Left lung (tissue), 10 donors: ENCODE results near the gene GVQW3. TPM values are rescaled to one million over a fixed set of nuclear protein-coding genes. Genes with fewer than 3 reads are reported as not detected.
A peak's percentile ranks its signal among the peaks of the same experiment; 100 is the strongest.

Experiments
- ATAC-seq: fragments of 200-7000 bp; cut with Tn5 transposase; one replicate; pipeline ENCODE4 v1.9.1; 2020; ENCODE audit warnings: moderate library complexity
- DNase-seq, 4 donors: peaks; one replicate each; pipeline ENCODE4 v3.0.0-alpha.2; 2013 to 2020
- H3K27ac ChIP-seq, 2 donors: fragments of 200-600 bp; sonication (generic) in 1 of 2; one replicate each; pipeline versions ENCODE4 v1.5.0 to v1.8.0; 2020 to 2021
- H3K27me3 ChIP-seq, 2 donors: fragments of 200-600 bp; sonication (generic) in 1 of 2; one replicate each; pipeline versions ENCODE4 v1.5.0 to v1.8.0; 2020 to 2021
- H3K36me3 ChIP-seq, 2 donors: fragments of 200-600 bp; sonication (generic) in 1 of 2; one replicate each; pipeline versions ENCODE4 v1.5.0 to v1.8.0; 2020 to 2021
- H3K4me1 ChIP-seq, 2 donors: fragments of 200-600 bp; one replicate each; pipeline ENCODE4 v1.8.0; 2021
- H3K4me3 ChIP-seq, 2 donors: fragments of 200-600 bp; sonication (generic) in 1 of 2; one replicate each; pipeline versions ENCODE4 v1.5.0 to v1.8.0; 2020 to 2021; ENCODE audit warnings: mild to moderate bottlenecking in 1 of 2
- H3K9me3 ChIP-seq, 2 donors: fragments of 200-600 bp; sonication (generic) in 1 of 2; one replicate each; pipeline versions ENCODE4 v1.5.0 to v1.8.0; 2020 to 2021
- intact Hi-C, 2 donors: fragments of 100-400 bp; cut with DNase I; formaldehyde crosslinking; loops; one replicate each; pipeline versions ENCODE4 v1.11.2 to v1.14.2; 2022
- polyA plus RNA-seq, 6 donors: library from polyadenylated mRNA; unstranded; fragments of 120-200 nt; gene quantifications; one replicate each; pipeline ENCODE4 v1.2.1, GENCODE V29; 2013; ENCODE audit not compliant: insufficient read length in 6 of 6
- total RNA-seq, 2 donors: library from RNA; stranded (reverse); fragmentation: NEBNext Ultra II Directional; extraction: Animal tissue kit (Norgen Biotek cat#: 25700); gene quantifications; one replicate each; pipeline ENCODE4 v1.2.1, GENCODE V29; 2021
- TF ChIP-seq, protein P1 (sequence below), 2 donors: fragments of 200-600 bp; sonication (generic) in 1 of 2; IDR thresholded peaks; one replicate each; pipeline versions ENCODE4 v1.5.0 to v1.8.0; 2021; ENCODE audit warnings: antibody characterized with exemption in 2 of 2
- donor health status: DM: no; HTN: yes; CAD: no.
- donor health status: DM: no; HTN: no; CAD: no.

GVQW3 gene
- total and polyA plus RNA-seq, 8 donors: 1.4 to 24.3 (median 21.3) TPM

DNA sequence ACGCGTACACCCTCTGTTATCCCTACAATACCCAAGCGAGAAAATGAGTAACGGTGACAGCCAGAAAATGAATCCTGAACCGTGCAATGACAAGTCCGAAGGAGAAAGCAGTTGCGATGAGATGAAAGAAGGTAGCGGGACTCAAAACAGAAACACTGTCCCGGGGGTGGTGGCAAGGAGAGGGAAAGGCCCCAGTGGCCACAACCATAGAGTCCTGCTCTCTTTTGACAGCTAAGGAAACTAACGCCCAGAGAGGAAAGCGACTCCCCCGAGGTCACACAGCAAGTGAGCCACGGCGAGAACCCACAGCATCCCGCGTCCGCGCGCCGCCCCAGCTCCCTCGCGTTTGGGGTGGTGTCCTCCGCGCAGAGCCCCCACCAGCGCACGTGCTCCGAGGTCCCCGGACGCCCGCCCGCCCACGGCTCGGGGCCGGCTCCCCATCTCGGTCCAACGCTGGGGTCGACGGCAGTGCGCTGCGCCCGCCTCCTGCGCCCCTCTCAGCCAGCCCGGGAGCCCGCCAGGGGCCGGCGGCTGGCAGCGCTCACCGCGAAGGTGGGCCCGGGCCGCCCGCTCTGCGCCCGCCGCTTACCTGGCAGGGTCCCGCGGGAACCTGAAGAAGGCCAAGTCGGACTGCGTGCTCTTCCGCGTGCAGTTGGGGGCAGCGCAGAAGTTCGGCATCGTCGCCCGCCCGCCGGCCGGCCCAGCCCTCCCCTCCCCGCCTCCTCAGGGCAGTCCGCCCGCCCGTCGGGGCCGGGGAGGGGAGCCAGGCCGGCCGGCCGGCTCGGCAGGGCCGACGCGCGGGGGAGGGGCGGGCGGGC is 755 bp upstream of the GVQW3 start:
- DNase-seq (peak in 2 of 4 donors; percentile 46 to 88), ATAC-seq (peak; percentile 0)
- peak overlapping the region; percentile 87 to 93 for H3K4me3 ChIP-seq
- H3K27ac ChIP-seq: peak overlapping the region; percentile 78 to 88
- peaks cover 16 to 51% of the 10 kb centered on the region in 2 donors for H3K4me1 ChIP-seq
- TF ChIP-seq, protein P1, sequence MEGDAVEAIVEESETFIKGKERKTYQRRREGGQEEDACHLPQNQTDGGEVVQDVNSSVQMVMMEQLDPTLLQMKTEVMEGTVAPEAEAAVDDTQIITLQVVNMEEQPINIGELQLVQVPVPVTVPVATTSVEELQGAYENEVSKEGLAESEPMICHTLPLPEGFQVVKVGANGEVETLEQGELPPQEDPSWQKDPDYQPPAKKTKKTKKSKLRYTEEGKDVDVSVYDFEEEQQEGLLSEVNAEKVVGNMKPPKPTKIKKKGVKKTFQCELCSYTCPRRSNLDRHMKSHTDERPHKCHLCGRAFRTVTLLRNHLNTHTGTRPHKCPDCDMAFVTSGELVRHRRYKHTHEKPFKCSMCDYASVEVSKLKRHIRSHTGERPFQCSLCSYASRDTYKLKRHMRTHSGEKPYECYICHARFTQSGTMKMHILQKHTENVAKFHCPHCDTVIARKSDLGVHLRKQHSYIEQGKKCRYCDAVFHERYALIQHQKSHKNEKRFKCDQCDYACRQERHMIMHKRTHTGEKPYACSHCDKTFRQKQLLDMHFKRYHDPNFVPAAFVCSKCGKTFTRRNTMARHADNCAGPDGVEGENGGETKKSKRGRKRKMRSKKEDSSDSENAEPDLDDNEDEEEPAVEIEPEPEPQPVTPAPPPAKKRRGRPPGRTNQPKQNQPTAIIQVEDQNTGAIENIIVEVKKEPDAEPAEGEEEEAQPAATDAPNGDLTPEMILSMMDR (IDR thresholded peaks at IDR 0.05): no peak
- H3K36me3 ChIP-seq: no peaks in the 10 kb centered on the region
- intact Hi-C loops: no loop called here
- no peaks in the 10 kb centered on the region for H3K9me3 ChIP-seq
- H3K27me3 ChIP-seq: no peaks in the 10 kb centered on the region

DNA sequence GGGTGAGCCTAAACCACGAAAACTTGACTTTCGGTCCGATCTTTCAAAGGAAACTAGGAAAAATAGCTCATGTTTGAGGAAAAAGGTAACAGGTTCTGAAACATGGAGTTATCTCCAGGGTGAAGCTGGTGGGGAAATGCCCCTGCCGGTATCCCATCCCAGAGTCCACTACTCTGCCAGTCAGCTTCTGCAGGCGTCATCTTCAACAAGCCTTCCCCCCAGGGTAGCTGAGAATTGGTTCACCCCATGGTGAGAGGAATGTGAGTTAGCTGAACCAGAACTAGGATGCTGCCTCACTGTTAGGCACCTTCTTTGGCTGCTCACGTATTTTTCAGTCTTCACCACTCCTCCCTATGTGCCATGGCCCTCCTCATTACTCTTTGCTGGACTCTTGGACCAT is 1.1 kb downstream of the GVQW3 start:
- no peak for ATAC-seq
- no peaks in the 10 kb centered on the region for H3K9me3 ChIP-seq

DNA sequence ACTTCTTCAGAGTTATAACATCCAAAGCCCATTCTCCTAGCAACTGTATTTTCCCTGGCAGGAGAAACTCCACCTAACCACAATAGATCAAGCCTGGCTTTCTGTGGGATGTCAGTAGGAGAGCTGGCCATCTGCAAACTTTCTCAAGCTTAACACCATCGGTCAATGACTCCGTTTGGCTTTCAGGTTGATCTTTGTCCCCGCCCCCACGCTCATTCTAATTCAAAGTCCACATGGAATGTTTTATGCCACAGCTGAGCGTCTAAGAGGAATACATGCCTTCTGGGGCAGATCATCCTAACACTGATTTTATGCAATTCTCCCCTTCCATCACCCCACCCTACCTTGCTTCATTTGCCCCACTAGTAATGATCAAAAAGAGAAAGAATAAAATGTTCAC is 4.8 kb downstream of the GVQW3 start:
- intact Hi-C loops: no loop called here
- no peaks in the 10 kb centered on the region for H3K36me3 ChIP-seq
- H3K4me3 ChIP-seq: no peak overlapping the region
- ATAC-seq: no peak
- no peak overlapping the region for H3K27ac ChIP-seq
- no peaks in the 10 kb centered on the region for H3K9me3 ChIP-seq
- H3K27me3 ChIP-seq: no peaks in the 10 kb centered on the region
- H3K4me1 ChIP-seq: peaks cover 5 to 14% of the 10 kb centered on the region in 2 donors
- TF ChIP-seq, protein P1 (IDR thresholded peaks at IDR 0.05): no peak
- no peak for DNase-seq

More for the DNA sequence above, 1.1 kb downstream of the GVQW3 start:
- H3K4me3 ChIP-seq: peak overlapping the region in 1 of 2 donors; percentile 93
- no peaks in the 10 kb centered on the region for H3K36me3 ChIP-seq
- TF ChIP-seq, protein P1 (IDR thresholded peaks at IDR 0.05): no peak
- no peak overlapping the region for H3K27ac ChIP-seq
- H3K4me1 ChIP-seq: peaks cover 16 to 41% of the 10 kb centered on the region in 2 donors
- DNase-seq: no peak
- H3K27me3 ChIP-seq: no peaks in the 10 kb centered on the region
- intact Hi-C loops: no loop called here

DNA sequence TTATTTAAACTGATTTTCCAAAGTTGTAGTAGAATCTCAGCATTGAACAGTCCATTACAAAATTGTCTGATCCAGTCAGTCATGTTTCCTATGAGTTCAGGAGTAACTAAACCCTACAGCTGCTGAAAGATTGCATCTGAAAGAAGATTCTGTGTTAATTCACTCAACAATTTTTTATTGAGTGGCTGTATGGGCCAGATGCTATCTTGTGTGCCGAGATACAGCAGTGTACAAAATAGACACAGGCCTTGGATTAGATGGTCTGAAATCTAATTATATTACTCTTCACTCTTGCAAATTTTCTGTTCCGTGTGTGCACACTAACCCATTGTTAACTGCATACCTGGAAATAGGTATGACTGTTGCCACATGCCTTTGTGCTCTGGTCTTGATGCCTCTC is 7.3 kb downstream of the GVQW3 start:
- ATAC-seq: no peak

DNA sequence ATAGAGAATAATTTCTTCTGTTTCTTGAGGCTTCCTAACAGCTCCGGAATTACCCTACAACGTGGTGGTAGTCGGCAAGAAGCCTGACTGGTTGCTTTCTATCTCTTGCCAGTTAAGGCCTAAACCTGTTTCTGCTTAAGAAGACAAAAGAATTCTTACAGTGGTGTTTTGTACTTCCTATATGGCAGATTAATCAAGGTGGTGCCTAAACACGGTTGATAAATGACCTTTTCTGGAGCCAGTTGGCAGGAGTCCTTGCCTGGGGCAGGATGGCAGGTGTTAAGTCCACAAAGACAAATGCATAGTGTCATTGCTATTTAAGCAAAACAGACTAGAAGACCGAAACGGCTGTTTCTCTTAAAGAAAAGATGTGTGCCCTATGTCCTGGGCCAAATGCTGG is 9.9 kb downstream of the GVQW3 start:
- Histone ChIP-seq H3K9me3 (no peaks in the 10 kb centered on the region), H3K36me3 (no peaks in the 10 kb centered on the region), H3K27ac (no peak overlapping the region), H3K27me3 (no peaks in the 10 kb centered on the region), H3K4me1 (no peaks in the 10 kb centered on the region), H3K4me3 (no peak overlapping the region)
- TF ChIP-seq, protein P1 (IDR thresholded peaks at IDR 0.05): no peak
- ATAC-seq (no peak), DNase-seq (no peak)
- intact Hi-C loops: no loop called here

More for the DNA sequence above, 7.3 kb downstream of the GVQW3 start:
- H3K4me1 ChIP-seq: no peaks in the 10 kb centered on the region
- intact Hi-C loops: no loop called here
- H3K27ac ChIP-seq: no peak overlapping the region
- H3K27me3 ChIP-seq: no peaks in the 10 kb centered on the region
- TF ChIP-seq, protein P1 (IDR thresholded peaks at IDR 0.05): no peak
- no peak for DNase-seq
- H3K9me3 ChIP-seq: no peaks in the 10 kb centered on the region
- no peak overlapping the region for H3K4me3 ChIP-seq
- H3K36me3 ChIP-seq: no peaks in the 10 kb centered on the region
